NT2/D1 (cell line): ENCODE results near the gene CYP1A1.

Source experiments
- YY1 ChIP-seq: IDR thresholded peaks from 2 replicates; pipeline ENCODE4 v1.6.1; 2011; ENCODE audit not compliant: insufficient read length, insufficient read depth
- ZNF274 ChIP-seq: IDR thresholded peaks from 2 replicates; pipeline ENCODE4 v1.6.1; 2011; ENCODE audit warnings: mild to moderate bottlenecking, low read depth, low read length

- TF ChIP-seq YY1 (no peak), ZNF274 (no peak)
Measured at GRCh38 chr15:74748322-74748946, 23.1 kb upstream of the CYP1A1 start, which contains the start of gene CYP1A2.
